IPS-15b (cell line): ENCODE data around the gene FLACC1.

Experiments used
- H3K27me3 ChIP-seq: one replicate; pipeline ENCODE4 v1.6.1; 2013; ENCODE audit warnings: low read length; ENCODE audit not compliant: control insufficient read depth, insufficient read depth
- H3K36me3 ChIP-seq: one replicate; pipeline ENCODE4 v1.6.1; 2013; ENCODE audit warnings: low read length; ENCODE audit not compliant: control insufficient read depth, insufficient read depth
- H3K4me1 ChIP-seq: one replicate; pipeline ENCODE4 v1.6.1; 2013; ENCODE audit warnings: mild to moderate bottlenecking, low read length; ENCODE audit not compliant: control insufficient read depth, insufficient read depth
- H3K4me3 ChIP-seq: one replicate; pipeline ENCODE4 v1.5.1; 2013; ENCODE audit warnings: low read depth, low read length
- H3K9ac ChIP-seq: one replicate; pipeline ENCODE4 v1.6.1; 2013; ENCODE audit warnings: low read depth, mild to moderate bottlenecking, low read length
- H3K9me3 ChIP-seq: one replicate; pipeline ENCODE4 v1.6.1; 2013; ENCODE audit warnings: mild to moderate bottlenecking, low read length; ENCODE audit not compliant: control insufficient read depth, insufficient read depth

The FLACC1 gene

DNA sequence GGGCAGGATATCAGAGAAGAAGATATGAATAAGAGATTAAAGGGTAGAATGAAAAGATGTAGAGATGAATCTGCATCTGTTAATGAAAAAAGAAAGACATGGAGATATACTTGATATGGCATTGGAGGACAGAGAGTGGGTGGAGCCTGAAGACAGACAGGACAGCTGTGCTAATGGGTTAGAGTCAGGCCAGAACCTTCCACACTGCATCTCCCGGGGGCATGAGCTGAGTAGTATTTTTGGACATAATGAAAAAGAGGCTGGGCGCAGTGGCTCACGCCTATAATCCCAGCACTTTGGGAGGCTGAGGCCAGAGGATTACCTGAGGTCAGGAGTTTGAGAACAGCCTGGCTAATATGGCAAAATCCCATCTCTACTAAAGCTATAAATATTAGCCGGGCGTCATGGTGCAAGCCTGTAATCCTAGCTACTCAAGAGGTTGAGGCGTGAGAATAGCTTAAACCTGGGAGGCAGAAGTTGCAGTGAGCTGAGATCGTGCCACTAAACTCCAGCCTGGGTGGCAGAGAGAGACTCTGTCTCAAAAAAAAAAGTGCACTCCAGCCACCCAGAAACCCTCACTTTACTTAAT is 11.4 kb downstream of the FLACC1 start:
- H3K9me3 ChIP-seq = no peaks in the 10 kb centered on the region
- no peaks in the 10 kb centered on the region for H3K36me3 ChIP-seq
- no peaks in the 10 kb centered on the region for H3K4me1 ChIP-seq
- no peaks in the 10 kb centered on the region for H3K27me3 ChIP-seq
- H3K4me3 ChIP-seq = no peak overlapping the region
- H3K9ac ChIP-seq = no peak overlapping the region

DNA sequence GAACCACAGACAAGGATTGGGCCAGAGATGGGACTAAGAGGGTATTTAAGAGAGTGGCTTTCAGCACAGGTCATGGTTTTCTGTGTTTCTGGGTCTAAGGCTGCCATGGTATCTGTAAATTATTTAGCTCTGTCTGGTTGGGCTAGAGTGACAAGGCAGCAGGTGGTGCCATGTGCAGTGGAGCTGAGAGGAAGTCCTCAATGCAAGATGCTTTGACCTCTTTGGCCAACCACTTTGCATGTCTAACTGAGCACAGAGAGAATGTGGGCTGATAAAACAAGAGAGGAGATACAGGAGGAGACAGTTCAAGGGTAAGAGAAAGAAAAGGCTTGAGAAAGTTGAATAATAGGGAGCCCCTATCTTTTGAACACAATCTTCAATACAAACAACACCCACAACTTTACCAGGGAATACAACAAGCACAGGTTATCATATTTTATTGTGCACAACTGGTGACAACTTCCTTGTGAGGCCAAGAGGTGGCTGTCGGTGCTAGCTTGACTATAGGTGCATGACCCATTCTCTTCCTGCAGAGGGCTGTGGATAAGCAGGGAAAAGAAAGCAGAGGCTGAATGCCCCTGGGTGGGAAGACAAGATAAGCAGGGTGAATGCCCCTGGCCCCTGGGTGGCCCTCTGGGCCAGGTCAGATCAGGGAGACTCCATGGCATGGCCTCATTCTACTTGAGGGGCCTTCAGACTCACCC is 12.3 kb downstream of the FLACC1 start:
- H3K4me3 ChIP-seq = no peak overlapping the region
- H3K9me3 ChIP-seq = no peaks in the 10 kb centered on the region
- H3K27me3 ChIP-seq = no peaks in the 10 kb centered on the region
- H3K4me1 ChIP-seq = no peaks in the 10 kb centered on the region
- H3K9ac ChIP-seq = no peak overlapping the region
- H3K36me3 ChIP-seq = no peaks in the 10 kb centered on the region

DNA sequence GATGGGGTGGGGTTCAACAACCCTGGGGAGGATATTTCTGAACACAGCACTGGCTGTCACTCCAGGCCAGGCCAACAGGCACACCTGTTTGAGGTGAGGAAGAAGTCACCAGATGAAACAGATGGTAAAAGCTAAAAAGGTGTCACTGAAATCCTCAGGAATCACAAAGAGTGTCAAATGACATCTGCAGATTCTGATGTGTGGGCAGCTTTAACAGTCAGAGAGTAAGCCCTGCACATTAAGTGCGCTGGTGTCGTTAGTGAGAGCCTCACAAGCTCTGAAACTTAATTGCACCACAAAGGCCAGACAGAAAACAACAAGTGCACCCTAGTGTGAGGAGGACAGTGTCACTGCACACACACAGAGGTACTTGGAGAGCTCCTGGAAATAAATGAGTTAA is 13.6 kb downstream of the FLACC1 start:
- Histone ChIP-seq H3K4me3 (no peak overlapping the region), H3K36me3 (no peaks in the 10 kb centered on the region), H3K9ac (no peak overlapping the region), H3K27me3 (no peaks in the 10 kb centered on the region), H3K9me3 (no peaks in the 10 kb centered on the region), H3K4me1 (no peaks in the 10 kb centered on the region)

DNA sequence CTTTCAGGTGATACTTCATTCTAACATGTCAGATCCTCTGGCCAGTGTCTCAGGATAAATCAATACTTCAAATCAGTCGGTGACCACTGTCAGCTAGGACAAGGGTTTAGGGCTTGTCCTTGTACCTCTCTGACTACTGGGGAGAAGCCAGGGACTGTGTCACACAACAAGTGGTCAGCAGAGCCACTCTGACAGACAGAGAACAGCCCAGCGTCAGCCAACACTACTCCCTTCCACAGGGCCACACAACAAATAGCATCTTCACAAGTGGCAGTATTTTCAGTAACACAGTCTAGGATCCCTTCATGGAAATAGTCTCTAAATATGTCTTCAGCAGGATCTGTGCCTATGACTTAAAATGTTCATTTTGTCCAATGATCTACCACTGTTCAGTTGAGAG is 14.2 kb downstream of the FLACC1 start:
- Histone ChIP-seq H3K4me1 (no peaks in the 10 kb centered on the region), H3K36me3 (no peaks in the 10 kb centered on the region), H3K27me3 (no peaks in the 10 kb centered on the region), H3K4me3 (no peak overlapping the region), H3K9me3 (no peaks in the 10 kb centered on the region), H3K9ac (no peak overlapping the region)

DNA sequence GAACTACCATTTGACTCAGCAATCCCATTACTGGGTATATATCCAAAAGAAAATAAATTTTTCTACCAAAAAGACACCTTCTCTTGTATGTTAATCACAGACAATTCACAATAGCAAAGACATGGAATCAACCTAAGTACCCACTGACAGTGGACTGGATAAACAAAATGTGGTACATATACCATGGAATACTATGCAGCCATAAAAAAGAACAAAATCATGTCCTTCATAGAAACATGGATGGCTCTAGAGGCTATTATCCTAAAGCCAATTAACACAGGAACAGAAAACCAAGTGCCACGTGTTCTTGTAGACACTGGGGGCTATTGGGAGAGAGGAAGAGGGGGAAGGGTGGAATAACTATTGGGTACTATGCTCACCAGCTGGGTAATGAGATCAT is 27.7 kb downstream of the FLACC1 start:
- H3K9ac ChIP-seq = no peak overlapping the region
- H3K4me1 ChIP-seq = no peaks in the 10 kb centered on the region
- H3K4me3 ChIP-seq = no peak overlapping the region
- no peaks in the 10 kb centered on the region for H3K9me3 ChIP-seq
- H3K27me3 ChIP-seq = no peaks in the 10 kb centered on the region
- H3K36me3 ChIP-seq = no peaks in the 10 kb centered on the region

DNA sequence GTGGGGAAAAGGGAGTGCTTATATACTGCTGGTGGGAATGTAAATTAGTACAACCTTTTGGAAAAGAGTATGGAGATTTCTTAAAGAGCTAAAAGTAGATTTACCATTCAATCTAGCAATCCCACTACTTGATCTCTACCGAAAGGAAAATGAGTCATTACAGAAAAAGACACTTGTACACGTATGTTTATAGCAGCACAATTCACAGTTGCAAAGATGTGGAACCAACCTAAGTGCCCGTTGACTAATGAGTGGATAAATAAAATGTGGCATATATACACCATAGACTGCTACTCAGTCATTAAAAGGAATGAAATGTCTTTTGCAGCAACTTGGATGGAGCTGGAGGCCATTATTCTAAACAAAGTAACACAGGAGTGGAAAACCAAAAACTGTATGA is 29.5 kb downstream of the FLACC1 start:
- Histone ChIP-seq H3K4me3 (no peak overlapping the region), H3K27me3 (no peaks in the 10 kb centered on the region), H3K4me1 (no peaks in the 10 kb centered on the region), H3K9me3 (no peaks in the 10 kb centered on the region), H3K9ac (no peak overlapping the region), H3K36me3 (no peaks in the 10 kb centered on the region)

DNA sequence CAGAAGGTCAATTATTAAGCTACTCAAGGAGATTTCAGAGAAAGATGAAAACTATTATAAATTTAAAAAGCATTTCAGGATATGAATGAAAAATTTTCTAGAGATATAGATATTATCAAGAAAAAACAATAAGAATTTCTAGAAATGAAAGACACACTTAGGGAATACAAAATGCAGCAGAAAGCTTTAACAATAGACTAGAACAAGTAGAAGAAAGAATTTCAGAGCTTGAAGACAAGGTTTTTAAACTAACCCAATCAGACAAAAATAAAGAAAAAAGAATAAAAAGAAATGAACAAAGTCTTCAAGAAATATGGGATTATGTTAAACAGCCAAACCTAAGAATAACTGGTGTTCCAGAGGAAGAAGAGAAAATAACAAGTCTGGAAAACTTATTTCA is 34.4 kb downstream of the FLACC1 start:
- Histone ChIP-seq H3K4me3 (no peak overlapping the region), H3K36me3 (no peaks in the 10 kb centered on the region), H3K9me3 (no peaks in the 10 kb centered on the region), H3K4me1 (no peaks in the 10 kb centered on the region), H3K9ac (no peak overlapping the region), H3K27me3 (no peaks in the 10 kb centered on the region)

DNA sequence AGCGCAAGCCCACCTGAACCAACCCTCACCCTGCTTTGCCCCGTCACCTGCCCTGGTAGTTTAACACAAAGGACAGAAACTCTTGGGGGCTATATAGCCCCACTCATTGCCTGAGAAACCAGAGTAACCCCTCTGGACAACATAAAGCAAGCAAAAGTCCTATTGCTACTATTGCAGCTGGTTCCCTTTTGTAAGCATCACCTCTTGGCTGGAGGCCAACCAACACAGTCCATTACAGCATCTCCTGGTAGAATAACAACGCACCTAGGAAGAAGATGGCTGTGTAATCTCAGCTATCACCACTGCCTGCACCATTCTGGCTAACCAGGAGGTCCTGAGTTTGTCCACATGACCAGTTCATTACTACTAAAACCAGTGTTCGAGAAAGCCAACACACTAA is 36.4 kb downstream of the FLACC1 start:
- no peaks in the 10 kb centered on the region for H3K9me3 ChIP-seq
- no peak overlapping the region for H3K4me3 ChIP-seq
- no peaks in the 10 kb centered on the region for H3K4me1 ChIP-seq
- H3K9ac ChIP-seq = no peak overlapping the region
- H3K36me3 ChIP-seq = no peaks in the 10 kb centered on the region
- no peaks in the 10 kb centered on the region for H3K27me3 ChIP-seq

DNA sequence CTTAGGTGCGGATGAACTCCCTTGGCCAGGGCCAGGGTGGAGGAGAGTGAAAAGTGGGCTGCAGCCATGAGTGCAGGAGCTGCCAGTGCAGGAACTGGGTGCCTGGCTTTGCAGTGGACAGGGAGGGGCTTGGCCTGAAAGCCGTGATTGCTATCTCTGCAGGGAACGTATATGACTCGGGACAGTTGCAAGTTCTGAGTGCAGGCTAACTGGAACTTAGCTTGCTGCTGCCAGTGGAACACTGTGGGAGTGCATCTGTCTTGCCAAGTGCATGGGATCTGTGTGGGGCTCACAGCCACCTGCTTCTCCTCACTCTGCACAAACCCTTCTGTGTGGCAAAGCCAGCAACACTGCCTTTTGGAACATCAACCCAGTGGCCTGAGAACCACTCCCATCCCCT is 36.9 kb downstream of the FLACC1 start:
- H3K9ac ChIP-seq = no peak overlapping the region
- no peaks in the 10 kb centered on the region for H3K27me3 ChIP-seq
- H3K9me3 ChIP-seq = no peaks in the 10 kb centered on the region
- H3K36me3 ChIP-seq = no peaks in the 10 kb centered on the region
- H3K4me3 ChIP-seq = no peak overlapping the region
- no peaks in the 10 kb centered on the region for H3K4me1 ChIP-seq

DNA sequence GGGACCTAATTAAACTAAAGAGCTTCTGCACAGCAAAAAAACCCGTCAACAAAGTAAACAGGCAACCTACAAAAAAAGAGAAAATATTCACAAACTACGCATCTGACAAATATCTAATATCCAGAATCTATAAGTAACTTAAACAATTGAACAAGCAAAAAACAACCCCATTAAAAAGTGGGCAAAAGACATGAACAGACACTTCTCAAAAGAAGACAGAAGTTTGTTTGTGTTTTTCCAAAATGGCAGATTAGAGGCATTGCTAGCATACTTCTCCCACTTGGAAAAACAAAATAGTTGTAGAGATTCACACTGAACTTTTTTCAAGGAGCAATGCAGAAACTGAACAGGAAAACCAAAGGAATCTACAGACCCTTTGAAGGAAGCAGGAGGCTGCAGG is 37.6 kb downstream of the FLACC1 start:
- no peaks in the 10 kb centered on the region for H3K27me3 ChIP-seq

DNA sequence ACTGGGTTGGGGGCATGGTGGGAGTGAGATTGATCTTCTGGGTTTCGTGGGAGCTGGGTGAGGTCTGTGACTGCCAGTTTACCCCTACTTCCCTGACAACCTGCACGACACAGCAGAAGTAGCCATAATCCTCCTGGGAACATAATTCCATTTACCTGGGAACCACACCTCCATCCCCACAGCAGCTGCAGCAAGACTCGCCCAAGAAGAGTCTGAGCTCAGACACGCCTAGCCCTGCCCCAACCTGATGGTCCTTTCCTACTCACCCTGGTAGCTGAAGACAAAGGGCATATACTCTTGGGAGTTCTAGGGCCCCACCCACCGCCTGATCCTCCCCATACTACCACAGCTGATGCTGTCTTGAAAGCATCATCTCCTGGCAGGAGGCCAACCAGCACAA is 43.8 kb downstream of the FLACC1 start:
- Histone ChIP-seq H3K27me3 (no peaks in the 10 kb centered on the region), H3K4me1 (no peaks in the 10 kb centered on the region), H3K9me3 (no peaks in the 10 kb centered on the region), H3K36me3 (no peaks in the 10 kb centered on the region), H3K4me3 (no peak overlapping the region), H3K9ac (no peak overlapping the region)

More for the DNA sequence above, 37.6 kb downstream of the FLACC1 start:
- Histone ChIP-seq H3K4me3 (no peak overlapping the region), H3K9ac (no peak overlapping the region), H3K9me3 (no peaks in the 10 kb centered on the region), H3K4me1 (no peaks in the 10 kb centered on the region), H3K36me3 (no peaks in the 10 kb centered on the region)

DNA sequence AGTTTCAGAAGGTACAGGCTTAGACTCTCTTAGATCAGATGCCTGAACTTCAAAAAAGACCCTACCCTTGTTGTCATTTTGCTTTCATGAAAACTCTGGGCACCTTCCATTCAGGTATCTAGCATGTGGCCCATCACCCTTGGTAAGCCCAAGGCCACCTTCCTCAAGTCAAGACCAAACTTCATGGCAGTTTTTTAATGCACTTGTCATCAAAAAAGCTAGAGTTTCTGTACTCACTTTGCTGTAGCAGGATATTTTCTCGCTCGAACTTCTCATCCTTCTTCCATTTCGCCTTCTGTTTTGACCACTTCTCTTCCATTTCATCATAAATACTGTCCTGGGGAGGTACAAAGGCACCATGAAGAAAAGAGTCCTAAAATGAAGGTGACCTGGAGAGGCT is 48.2 kb downstream of the FLACC1 start:
- H3K4me3 ChIP-seq = no peak overlapping the region
- no peaks in the 10 kb centered on the region for H3K4me1 ChIP-seq
- no peak overlapping the region for H3K9ac ChIP-seq
- no peaks in the 10 kb centered on the region for H3K9me3 ChIP-seq
- no peaks in the 10 kb centered on the region for H3K27me3 ChIP-seq
- no peaks in the 10 kb centered on the region for H3K36me3 ChIP-seq
